Left hindlimb (tissue), 1 donor: ENCODE data around the gene EDAR.

Experiments
- DNase-seq: peaks from one replicate; pipeline ENCODE4 v3.0.0-alpha.2; 2018

Gene EDAR

GRCh38 chr2:108965540-108966289, 23.3 kb downstream of the EDAR start:
- DNase-seq: no peak

- no peak for DNase-seq
These were observed 26.0 kb downstream of the EDAR start for GRCh38 chr2:108963057-108963456.

- no peak for DNase-seq
These were observed 27.2 kb downstream of the EDAR start for GRCh38 chr2:108961796-108962195.

GRCh38 chr2:108960006-108960405, 29.0 kb downstream of the EDAR start:
- DNase-seq: no peak

GRCh38 chr2:108959401-108959800, 29.6 kb downstream of the EDAR start:
- DNase-seq: no peak

- no peak for DNase-seq
These were observed 30.2 kb downstream of the EDAR start for GRCh38 chr2:108958632-108959341.

- no peak for DNase-seq
These were observed 31.0 kb downstream of the EDAR start for GRCh38 chr2:108958002-108958401.

- DNase-seq: no peak
These were observed 32.6 kb downstream of the EDAR start for GRCh38 chr2:108956375-108956774.

- DNase-seq: no peak
These were observed 38.5 kb downstream of the EDAR start for GRCh38 chr2:108950369-108951135.

- DNase-seq: no peak
These were observed 39.4 kb downstream of the EDAR start for GRCh38 chr2:108949316-108950239.

- DNase-seq: no peak
These were observed 41.6 kb downstream of the EDAR start for GRCh38 chr2:108947271-108947907.

- DNase-seq: no peak
These were observed 42.6 kb downstream of the EDAR start for GRCh38 chr2:108946442-108946841.

- no peak for DNase-seq
These were observed 43.1 kb downstream of the EDAR start for GRCh38 chr2:108945969-108946368.

GRCh38 chr2:108944601-108945331, 44.3 kb downstream of the EDAR start:
- peak; percentile 60 for DNase-seq

GRCh38 chr2:108943751-108944150, 45.3 kb downstream of the EDAR start:
- DNase-seq: no peak

GRCh38 chr2:108942888-108943287, 46.1 kb downstream of the EDAR start:
- DNase-seq: no peak

GRCh38 chr2:108942231-108942825, 46.7 kb downstream of the EDAR start:
- no peak for DNase-seq

- no peak for DNase-seq
These were observed 47.3 kb downstream of the EDAR start for GRCh38 chr2:108941767-108942166.

GRCh38 chr2:108941161-108941665, 47.8 kb downstream of the EDAR start:
- no peak for DNase-seq

GRCh38 chr2:108940156-108940555, 48.9 kb downstream of the EDAR start:
- no peak for DNase-seq
